ENCODE measurements around the gene CDCA7L.

The CDCA7L gene, protein sequence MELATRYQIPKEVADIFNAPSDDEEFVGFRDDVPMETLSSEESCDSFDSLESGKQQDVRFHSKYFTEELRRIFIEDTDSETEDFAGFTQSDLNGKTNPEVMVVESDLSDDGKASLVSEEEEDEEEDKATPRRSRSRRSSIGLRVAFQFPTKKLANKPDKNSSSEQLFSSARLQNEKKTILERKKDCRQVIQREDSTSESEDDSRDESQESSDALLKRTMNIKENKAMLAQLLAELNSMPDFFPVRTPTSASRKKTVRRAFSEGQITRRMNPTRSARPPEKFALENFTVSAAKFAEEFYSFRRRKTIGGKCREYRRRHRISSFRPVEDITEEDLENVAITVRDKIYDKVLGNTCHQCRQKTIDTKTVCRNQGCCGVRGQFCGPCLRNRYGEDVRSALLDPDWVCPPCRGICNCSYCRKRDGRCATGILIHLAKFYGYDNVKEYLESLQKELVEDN

DNA sequence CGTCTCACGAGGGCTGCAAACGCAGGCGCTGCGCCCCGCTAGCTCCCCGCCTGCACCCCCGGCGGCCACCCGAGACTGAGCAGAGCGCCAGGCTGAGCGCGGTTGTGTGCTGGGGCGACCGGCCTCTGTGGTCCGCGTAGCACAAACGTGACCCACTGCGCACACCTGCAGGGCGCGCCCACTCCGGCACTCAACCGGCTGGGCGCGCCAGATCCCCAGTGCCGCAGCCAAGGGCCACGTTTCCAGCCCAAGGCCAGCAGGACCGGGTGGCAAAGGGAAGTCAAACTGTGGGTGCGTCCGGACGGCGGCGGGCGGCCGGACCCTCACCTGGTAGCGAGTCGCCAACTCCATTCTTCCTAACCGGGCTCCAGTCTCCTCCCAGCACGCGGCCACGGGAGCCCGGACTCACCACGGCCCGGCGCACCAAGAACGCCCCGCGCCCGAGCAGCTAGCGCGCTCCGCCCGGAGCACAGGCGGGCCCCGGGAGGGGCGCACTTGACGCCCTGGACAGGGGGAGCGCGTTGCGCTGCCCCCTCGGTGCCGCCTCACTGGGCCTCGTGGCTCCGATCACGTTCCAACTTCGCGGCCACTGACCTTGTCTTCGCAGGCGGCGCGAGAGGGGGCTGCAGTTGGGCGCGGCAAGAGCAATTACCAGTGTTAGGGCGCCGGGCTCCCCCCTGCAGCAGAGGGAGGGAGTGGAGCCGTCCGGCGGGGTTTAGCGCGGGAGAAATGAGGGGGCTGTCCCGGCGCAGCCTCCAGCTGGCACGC lies at the start of gene CDCA7L:
CDCA7L (minus strand) TSS at position 446 of the 768 bp plus-strand sequence; CDS start at position 351, 95 bp downstream.
- DNase-seq: peak; percentile 75

DNA sequence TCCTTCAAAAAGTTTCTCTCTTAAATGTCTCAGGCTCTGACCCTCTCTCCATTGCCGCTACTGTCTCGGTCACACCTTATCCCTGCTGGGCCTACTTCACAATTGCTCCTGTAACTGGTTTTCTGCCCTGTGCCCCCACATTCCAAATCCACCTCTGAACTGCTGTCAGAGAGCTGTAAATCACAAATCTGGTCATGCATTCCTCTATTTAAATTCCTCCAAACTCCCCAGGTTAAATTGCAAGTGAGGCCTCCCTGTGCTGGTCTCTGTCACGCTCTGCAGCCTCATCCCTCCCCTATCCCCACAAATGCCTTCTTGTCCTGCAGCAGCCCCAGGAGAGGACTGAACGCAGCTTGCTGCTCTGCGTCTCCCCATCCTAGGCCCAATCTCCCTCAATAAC lies 40.4 kb upstream of the CDCA7L start:
- DNase-seq: no peak

DNA sequence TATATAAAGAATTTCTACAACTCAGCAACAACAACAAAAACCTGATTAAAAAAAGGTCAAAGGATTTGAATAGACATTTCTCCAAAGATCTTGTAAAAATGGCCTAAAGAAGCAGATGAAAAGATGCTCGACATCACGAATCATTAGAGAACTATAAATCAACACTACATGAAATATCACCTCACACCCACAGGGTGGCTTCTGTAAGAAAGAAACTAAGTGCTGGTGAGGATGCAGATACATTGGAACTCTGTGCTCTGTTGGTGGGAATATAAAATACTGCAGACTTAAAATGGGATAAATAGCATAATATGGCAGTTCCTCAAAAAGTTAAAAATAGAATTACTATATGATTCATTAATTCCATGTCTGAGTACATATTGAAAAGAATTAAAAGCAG lies 38.3 kb upstream of the CDCA7L start:
- DNase-seq: no peak

DNA sequence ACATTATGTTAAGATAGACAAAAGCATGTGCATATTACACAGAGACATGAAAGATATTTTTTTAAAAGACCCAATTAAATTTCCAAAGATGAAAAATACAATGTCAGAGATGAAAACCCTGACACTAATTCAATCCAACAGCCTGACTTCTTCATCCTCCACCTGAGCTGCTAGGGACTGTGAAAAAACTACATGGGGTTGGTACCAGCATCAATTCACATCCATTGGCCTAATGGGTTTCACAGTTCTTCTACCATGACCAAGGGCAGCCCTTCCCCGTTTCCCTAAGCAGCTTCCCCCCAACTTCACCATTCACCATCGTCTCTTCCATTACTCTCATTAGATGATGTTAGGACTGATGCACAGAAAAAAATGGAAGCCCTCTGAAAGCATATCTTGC lies 37.4 kb upstream of the CDCA7L start:
- no peak for DNase-seq

DNA sequence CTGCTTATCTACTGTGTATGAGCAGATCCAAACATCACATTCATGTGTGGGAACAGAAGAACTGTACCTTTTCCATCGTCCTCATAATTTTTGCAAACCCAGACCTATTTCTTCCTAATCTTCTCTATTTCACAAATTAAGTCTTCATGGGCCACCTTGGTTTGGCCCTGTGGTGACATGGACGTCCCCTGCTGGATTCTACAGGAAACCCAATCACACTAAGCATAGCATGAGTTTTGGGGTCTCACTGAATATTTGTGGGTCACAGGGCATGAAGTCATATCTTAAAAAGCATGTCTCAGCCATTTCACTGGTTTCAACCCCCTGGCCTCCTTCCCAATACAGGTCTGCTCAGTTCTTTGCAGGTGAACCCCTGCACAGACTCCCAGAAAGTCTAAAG lies 35.8 kb upstream of the CDCA7L start:
- no peak for DNase-seq

DNA sequence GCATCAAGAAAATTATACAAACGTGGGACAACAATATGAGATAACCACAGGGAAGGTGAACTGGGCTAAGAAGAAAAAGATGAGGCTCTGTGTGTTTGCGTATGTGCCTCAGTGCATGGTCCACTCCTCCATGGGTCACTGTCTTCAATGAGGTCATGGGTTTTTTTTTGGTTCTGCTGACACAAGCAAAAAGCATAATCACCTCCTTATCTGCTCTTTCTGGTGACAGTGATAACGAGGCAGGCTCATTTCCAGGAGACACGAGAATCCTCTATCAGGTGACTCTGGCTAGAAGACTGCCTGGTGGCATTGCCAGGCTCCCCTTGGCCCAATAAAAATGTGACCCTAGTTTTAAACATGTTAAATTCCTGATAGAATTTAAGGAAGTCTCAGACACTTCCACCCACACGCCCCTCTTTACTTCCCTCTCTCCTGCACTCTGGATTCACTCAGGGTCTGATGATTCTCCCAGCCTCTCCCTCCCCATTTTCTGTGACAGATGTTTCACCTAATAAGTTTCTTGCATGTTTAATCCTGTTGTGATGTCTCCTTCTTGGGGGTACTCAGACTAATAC lies 35.3 kb upstream of the CDCA7L start:
- no peak for DNase-seq

DNA sequence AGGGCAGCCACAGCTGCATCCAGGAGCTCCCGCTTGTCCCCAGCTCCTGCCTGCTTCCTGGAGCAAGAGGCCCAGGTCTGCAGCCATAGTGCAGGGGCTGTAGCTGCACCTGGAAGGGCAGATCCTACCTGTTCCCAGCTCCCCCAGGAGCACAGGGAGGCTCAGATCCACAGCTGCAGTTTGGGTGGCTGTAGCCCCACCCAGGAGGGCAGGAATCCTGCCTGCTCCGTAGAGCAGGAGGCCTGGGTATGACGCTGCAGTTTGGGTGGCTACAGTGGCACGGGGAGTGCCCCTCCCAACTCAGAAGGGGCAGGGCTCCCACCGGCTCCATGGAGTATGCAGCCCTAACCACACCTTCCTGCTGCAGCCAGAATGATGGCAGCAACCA lies 26.7 kb upstream of the CDCA7L start:
- no peak for DNase-seq

DNA sequence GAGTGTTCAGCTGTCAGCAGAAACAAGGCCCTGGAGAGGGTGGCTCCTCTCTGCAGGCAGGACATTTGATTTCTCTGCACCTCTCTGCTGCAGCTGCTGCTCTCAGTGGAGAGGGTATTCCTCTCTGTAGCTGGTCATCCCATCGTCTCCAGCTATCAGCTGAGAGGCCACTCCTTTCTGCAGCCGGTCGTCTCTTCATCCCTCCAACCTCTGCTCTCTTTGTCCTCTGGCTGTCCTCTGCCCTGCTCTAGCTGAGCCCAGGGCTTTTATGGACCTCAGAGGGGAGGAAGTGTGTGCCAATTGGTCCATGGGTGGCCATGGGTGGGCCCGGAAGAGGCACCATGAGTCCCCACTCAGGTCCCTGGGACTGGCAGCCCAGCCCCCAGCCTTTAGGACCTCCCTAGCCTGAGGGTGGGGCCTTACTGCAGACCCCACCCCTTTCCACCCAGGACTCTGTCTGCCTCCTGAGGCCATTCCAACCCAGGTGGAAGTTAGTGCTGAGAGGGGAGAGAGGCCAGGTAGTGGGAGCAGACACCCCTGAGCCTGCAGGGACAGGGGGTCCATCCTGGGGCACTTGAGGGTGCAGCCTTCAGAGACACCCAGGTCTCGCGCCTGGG lies 26.2 kb upstream of the CDCA7L start:
- DNase-seq: no peak

DNA sequence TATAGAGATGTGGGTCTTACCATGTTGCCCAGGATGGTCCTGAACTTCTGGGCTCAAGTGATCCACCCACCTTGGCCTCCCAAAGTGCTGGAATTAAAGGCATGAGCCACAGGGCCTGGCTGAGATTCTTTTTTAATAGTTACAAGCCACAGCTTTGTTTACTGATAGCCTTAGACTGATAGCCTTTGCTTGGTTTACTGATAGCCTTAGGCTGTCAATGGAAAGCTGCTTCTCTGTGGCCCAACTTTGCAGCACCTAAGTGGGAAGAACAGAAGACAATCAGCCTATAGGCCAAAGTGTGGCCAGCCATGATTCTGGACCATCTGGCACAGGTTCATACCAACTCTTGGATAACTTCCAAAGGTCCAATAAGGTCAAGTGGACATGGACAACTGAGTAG lies 24.1 kb upstream of the CDCA7L start:
- no peak for DNase-seq

DNA sequence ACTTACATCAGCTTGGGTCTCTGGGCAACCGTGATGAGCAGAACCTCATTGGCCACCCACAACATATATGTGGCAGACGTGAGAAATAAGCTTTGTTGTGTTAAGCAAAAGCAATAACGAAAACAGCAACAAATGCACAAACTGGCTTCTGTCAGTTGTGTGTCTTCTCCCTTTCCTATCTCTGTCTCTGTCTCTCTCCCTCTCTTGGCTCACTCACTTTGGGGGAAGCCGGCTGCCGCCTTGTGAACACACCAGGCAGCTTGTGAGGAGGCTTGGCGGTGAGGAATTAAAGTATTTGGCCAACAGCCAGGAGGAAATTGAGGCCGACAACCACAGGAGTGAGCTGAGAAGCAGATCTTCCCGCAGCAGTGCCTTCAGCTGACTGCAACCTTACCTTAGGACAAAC lies 21.9 kb upstream of the CDCA7L start:
- peak; percentile 67 for DNase-seq

DNA sequence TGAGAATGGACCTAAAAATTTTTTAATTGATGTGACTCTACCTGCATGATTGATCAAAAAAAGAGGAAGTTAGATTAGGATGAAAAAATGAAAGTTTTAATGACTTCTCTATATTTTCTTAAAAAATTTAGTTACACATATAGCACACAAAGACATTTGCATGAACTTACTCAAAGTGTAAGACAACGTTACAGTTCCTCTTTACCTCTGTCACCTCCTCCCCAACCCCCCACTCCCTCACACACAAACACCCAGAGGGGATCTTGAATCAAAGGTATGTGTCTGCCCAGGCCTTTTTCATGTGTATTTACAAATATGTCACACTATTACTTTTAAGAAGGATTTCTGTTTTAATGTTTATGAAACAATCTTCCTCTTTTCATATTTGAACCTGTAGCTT lies 20.6 kb upstream of the CDCA7L start:
- DNase-seq: no peak

DNA sequence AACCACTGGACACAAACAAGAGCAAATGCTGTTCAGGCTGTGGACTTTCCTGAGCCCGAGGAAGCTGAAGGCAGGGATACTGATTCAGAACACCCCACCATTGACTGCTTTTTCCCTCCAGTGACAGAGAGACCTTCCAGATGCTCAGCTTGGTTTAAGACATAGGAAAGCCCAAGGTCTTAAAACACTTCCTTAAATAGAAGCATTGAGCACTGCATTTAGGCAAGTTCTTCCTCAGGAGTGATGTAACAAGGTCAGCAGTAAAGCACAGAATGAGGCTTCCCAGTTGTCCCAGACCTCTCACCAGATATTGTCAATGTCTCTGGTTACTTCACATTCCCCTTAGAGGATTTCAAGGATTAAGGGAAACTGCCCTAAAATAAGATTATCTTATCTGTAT lies 19.6 kb upstream of the CDCA7L start:
- no peak for DNase-seq

DNA sequence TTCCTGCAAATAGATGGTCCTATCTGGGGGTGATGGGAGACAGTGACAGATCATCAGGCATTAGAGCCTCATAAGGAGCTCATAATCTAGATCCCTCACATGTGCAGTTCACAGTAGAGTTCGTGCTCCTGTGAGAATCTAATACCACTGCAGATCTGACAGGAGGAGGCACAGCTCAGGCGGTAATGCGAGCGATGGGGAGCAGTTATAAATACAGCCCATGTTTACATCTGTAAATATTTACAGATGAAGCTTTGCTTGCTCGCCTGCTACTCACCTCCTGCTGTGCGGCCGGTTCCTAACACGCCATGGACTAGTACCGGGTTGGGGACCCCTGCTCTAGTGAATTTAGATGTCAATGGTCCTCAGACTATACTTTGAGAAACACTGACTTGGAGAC lies 17.0 kb upstream of the CDCA7L start:
- DNase-seq: no peak

DNA sequence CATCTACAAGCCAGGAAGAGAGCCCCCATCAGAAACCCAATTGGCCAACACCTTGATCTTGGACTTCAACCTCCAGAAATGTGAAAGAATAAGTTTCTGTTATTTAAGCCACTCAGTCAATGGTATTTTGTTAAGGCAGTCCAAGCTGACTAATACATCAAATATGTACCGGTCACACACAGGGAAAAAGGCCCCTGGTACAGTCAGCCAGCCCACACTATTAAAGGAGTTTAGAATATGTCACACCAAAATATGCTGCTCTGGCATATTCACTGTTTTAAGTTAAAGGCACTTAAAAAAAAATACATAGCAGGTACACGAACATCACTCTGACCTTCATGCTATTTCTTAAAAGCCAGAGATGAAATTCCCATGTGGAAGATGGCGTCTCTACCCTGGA lies 15.2 kb upstream of the CDCA7L start:
- DNase-seq: no peak

DNA sequence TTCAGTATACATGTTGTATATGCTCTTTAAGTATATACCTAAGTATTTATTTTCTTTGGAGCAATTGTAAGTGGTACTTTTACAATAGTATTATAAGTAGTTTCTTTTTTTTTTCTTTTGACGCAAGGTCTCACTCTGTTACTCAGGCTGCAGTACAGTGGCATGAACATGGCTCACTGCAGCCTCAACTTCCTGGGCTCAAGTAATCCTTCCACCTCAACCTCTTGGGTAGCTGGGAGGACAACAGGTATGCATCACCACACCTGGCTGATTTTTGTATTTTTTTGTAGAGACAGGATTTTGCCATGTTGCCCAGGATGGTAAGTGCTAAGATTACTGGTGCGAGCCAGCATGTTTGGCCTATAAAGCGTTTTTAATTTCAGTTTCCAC lies 13.7 kb upstream of the CDCA7L start:
- no peak for DNase-seq

DNA sequence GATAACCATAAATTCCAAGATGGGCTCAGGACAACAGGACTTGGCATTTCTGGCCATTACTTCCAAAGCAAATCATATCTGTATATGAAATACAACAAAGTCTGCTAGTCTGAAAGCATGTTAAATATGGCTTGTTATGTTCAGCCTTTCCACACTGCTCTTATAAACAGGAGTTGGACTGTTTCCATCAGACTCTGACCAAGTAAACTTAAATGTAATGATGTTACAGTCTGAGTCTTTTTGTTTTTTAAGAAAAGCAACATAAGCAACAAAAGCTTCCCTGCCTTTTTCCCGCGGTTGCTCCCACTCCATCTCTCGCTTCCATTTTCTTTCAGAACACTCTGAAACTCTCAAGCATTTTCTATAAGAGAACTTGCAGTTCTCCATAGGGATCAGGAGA lies 8.1 kb upstream of the CDCA7L start:
- no peak for DNase-seq

DNA sequence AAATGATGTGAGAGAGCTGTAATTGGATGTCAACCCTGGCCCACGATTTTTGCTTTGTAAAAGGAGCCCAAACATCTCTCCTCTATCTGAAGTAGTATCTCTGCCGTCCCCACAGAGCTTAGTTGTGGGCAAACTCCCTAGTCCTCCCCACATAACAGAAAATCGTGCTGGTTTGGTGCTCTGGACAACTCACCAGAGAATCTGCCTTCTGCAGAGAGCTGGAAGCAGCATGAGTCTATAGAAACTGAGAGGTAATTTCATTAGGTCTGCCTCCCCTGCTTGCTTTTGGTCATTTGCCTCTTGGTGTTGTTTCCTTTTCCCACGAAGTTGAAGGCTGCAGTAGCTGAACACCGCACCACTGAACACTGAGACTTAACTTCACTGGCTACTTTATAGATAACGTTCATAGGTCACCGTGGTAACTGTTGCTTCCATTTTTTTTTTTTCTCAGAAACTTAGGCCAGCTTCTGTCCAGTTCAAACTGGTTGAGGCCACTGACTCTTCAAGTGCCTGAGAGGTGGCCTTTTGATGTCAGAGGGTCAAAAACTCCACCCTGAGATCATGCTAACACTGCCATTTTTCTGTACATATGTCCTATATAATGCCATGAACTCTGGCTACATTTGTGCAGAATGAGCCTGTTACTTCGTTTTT lies 3.3 kb upstream of the CDCA7L start:
- no peak for DNase-seq

DNA sequence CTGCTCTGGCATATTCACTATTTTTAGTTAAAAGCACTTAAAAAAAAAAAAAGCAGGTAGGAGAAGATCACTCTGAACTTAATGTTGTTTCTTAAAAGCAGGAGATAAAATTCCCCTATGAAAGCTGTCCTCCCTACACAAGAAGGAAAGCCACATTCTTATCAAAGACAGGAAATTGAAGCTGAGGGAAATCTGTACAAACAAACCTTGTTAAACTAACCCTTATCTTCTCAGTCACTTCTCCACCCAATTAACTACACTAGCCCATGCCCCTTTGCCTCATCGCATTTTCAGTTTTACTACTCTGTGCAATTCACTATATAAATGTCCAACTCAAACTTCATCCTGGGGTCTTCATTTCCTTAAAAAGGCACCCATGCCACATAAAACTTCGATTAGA lies 2.7 kb upstream of the CDCA7L start:
- DNase-seq: no peak

DNA sequence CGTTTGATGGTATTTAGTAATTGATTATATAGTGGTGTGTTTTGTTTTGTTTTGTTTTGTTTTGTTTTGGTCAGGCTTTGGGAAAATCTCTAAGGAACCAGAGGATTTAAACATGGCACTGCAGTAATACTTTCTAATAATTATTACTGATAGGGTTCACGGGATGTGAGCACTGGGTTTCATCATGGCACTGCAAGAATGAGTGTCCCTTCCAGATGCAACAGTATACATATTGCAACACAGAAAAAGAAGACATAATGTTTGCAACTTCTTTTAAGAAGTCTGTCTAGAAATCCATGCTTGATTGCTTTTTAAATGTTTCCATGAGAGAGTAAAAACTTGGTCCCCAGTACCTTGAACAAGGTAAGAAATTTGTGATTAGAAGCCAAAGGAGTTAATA lies 2.2 kb upstream of the CDCA7L start:
- DNase-seq: no peak

DNA sequence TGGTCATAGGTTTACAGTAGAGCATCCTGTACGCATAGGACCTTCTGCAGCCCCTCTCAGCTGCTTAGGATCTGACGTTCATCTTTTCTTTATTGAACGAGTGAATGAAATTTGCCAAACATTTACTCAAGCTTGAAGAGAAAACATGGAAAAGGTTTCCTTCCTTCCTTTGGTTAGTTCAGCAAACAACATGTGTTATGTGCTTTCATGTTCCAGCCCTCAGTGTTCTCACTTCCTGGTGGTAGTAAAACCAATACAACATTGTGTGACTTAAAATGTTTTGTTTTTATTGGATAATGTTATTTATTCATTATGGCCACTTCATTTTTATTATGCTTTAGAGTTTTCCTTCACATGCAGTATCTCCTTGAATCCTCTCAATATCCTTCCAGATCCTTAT lies 1.4 kb upstream of the CDCA7L start:
- DNase-seq: no peak

DNA sequence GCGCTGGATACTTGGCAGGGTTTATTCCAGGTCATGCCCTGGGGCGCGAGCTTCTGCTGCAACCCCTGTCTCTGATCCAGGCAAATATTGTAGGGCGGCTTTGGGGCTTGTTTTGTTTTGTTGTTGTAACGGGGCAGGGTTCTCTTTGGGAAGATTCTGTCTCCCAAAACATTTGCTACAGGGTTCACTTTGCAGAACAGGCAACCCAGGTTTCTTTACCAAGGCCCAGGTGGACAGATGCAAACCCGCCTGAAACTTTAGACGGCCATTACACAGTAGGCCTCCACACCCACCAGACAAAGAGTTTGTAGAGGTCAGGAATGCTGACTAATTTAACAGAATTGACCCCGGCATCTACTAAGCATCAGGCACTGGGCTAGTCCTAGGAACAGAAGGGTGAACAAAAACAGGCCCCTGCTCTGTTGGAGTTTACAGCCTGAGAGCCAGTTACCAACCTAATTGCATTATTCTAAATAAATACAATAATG lies 567 bp upstream of the CDCA7L start:
- no peak for DNase-seq

DNA sequence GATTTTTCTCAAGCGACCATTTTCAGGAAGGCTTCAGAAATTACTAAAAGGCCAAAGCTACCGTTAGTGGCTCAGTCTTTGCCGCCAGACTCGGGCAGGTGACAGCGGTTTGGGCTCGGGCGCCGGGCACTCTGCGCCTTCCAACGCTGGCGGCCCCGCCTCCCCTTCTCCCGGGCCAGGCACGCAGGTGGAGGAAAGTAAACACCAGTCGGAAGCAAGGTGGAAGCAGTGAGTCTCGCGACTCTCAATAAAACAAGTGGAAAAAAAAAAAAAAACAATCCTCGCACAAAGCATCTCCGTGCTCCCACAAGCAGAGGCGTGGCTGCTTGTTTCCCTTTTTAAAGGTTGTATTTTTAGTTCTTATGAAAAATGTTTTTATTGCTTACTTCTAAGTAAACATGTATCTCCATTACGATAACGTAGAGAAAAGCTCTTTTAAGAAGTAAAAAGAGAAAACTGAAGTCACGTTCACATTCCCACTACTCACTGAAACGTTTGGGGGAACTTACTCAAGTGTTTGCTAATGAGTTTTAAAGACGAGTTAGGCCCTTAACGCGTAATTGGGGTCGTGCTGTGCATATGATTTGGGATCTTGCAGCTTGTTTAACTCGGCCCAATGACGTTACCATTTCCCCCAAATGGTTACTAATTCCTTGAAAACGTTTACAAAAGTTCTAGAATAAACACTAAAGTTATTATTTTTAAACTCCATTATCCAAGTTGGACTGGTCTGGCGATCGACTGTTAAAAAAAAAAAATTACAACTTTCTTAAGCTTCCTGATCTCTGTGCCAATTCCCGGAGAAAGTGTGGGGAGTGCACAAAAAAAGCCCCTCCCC lies 864 bp downstream of the CDCA7L start:
- DNase-seq: peak; percentile 52

Measured in KG1 (cell line).